Keratinocyte (primary cell): ENCODE data around the gene SHFL. TPM values are rescaled to one million over a fixed set of nuclear protein-coding genes. Genes with fewer than 3 reads are reported as not detected.

ENCODE experiments used
- DNase-seq: peaks from one replicate; pipeline ENCODE4 v3.0.0-alpha.2; 2011; ENCODE audit warnings: low read depth, missing footprints, low spot score
- FAIRE-seq: peaks from 2 replicates; lab custom pipeline; 2011; peaks lifted over from hg19 to GRCh38; lab: Jason Lieb, UNC
- H2AFZ ChIP-seq: 2 replicates; pipeline ENCODE4 v1.6.0; 2012; ENCODE audit warnings: low read length, control low read depth, inconsistent platforms; ENCODE audit not compliant: control insufficient read depth
- H3K27ac ChIP-seq: 2 replicates; pipeline ENCODE4 v1.5.1; 2011; ENCODE audit warnings: low read length; ENCODE audit not compliant: control insufficient read depth, insufficient read depth
- H3K27me3 ChIP-seq: 3 replicates; pipeline ENCODE4 v1.6.0; 2011; ENCODE audit warnings: low read length; ENCODE audit not compliant: control insufficient read depth, insufficient read depth; ENCODE audit errors: extremely low read depth
- H3K36me3 ChIP-seq, 2 experiments: 2 replicates in 1 of 2; 3 replicates in 1 of 2; pipeline ENCODE4 v1.5.1; 2011; ENCODE audit warnings: low read length in 2 of 2, mild to moderate bottlenecking in 1 of 2; ENCODE audit not compliant: control insufficient read depth in 2 of 2, insufficient read depth in 2 of 2; ENCODE audit errors: extremely low read depth in 1 of 2
- H3K4me1 ChIP-seq: 3 replicates; pipeline ENCODE4 v1.5.1; 2011; ENCODE audit warnings: low read length; ENCODE audit not compliant: control insufficient read depth, insufficient read depth; ENCODE audit errors: extremely low read depth
- H3K4me2 ChIP-seq: 3 replicates; pipeline ENCODE4 v1.6.0; 2011; ENCODE audit warnings: low read depth, low read length; ENCODE audit not compliant: control insufficient read depth, insufficient read depth; ENCODE audit errors: extremely low read depth
- H3K4me3 ChIP-seq, 3 experiments: fragments of 200-600 bp in 1 of 3; sonication (generic) in 1 of 3; 2 replicates in 2 of 3; 3 replicates in 1 of 3; pipeline ENCODE4 v1.5.1; 2011 to 2016; ENCODE audit warnings: low read length in 3 of 3, mild to moderate bottlenecking in 3 of 3, control low read depth in 2 of 3, inconsistent platforms in 1 of 3, low read depth in 1 of 3, mixed read lengths in 1 of 3, mixed run types in 1 of 3, moderate library complexity in 1 of 3; ENCODE audit not compliant: control insufficient read depth in 2 of 3, insufficient read depth in 2 of 3; ENCODE audit errors: extremely low read depth in 1 of 3
- H3K79me2 ChIP-seq: 2 replicates; pipeline ENCODE4 v1.6.0; 2012; ENCODE audit warnings: low read length; ENCODE audit not compliant: control insufficient read depth, insufficient read depth
- H3K9ac ChIP-seq: 3 replicates; pipeline ENCODE4 v1.6.0; 2011; ENCODE audit warnings: low read length; ENCODE audit not compliant: control insufficient read depth, insufficient read depth; ENCODE audit errors: extremely low read depth
- H3K9me1 ChIP-seq: 3 replicates; pipeline ENCODE4 v1.6.0; 2011; ENCODE audit warnings: low read length; ENCODE audit not compliant: control insufficient read depth, insufficient read depth; ENCODE audit errors: extremely low read depth
- H3K9me3 ChIP-seq: 2 replicates; pipeline ENCODE4 v1.5.1; 2012; ENCODE audit warnings: low read depth, low read length; ENCODE audit not compliant: control insufficient read depth
- H4K20me1 ChIP-seq: 3 replicates; pipeline ENCODE4 v1.6.0; 2011; ENCODE audit warnings: low read length; ENCODE audit not compliant: control insufficient read depth, insufficient read depth; ENCODE audit errors: extremely low read depth
- EZH2 ChIP-seq: IDR thresholded peaks from one replicate; pipeline ENCODE4 v1.6.1; 2012; ENCODE audit warnings: inconsistent platforms, mild to moderate bottlenecking, low read length, moderate library complexity
- dilution Hi-C: fragments of 300-500 bp; cut with MboI; formaldehyde crosslinking; loops from one replicate; pipeline ENCODE4 v1.7.0; 2020; ENCODE audit warnings: low sequenced_read_pairs; ENCODE audit not compliant: extremely low pct_ligation_motif_present
- polyA plus RNA-seq, 5 experiments: library from polyadenylated mRNA; depleted of rRNA in 3 of 5; stranded (reverse) in 3 of 5; stranded (forward) in 1 of 5; unstranded in 1 of 5; fragments of >200 nt; gene quantifications; 1 replicate in 1 of 5; 2 replicates in 3 of 5; 3 replicates in 1 of 5; pipeline versions ENCODE4 v1.2.1 to v1.2.3, GENCODE V29; 2011 to 2012; ENCODE audit warnings: missing spikeins in 2 of 5, low read depth in 1 of 5, low replicate concordance in 1 of 5
- TF ChIP-seq, protein P1 (sequence below), 3 experiments: IDR thresholded peaks in 1 of 3; conservative IDR thresholded peaks in 1 of 3; optimal IDR thresholded peaks in 1 of 3; 2 replicates in 2 of 3; 3 replicates in 1 of 3; pipeline versions ENCODE3 to v1.5.1; 2011; ENCODE audit warnings: low read length in 3 of 3, mild to moderate bottlenecking in 3 of 3, moderate library complexity in 2 of 3, control low read depth in 1 of 3, inconsistent platforms in 1 of 3; ENCODE audit not compliant: insufficient read depth in 2 of 3; ENCODE audit errors: extremely low read depth in 1 of 3

The SHFL gene
- polyA plus RNA-seq, 1 donor (not counting 4 experiments of a cell fraction or from before 2014, with no cell fraction given): 36.4 TPM

DNA sequence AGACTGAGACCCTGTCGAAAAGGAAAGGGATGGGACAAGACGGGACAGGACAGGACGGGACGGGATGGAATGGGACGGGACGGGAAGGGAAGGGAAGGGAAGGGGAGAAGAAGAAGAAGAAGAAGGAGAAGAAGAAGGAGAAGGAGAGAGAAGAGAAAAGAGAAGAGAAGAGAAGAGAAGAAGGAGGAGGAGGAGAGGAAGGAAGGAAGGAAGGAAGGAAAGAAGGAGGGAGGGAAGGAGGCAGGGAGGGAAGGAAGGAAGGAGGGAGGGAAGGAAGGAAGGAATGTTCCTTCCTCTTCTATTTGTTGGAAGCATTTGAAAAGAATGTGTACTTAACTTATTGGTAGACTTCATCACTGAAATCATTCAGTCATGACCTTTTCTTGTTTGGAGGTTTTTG is 9.6 kb upstream of the SHFL start:
- Histone ChIP-seq H3K27me3 (no peaks in the 10 kb centered on the region), H4K20me1 (no peaks in the 10 kb centered on the region), H3K79me2 (no peaks in the 10 kb centered on the region), H3K4me2 (no peak overlapping the region), H2AFZ (no peak overlapping the region), H3K9ac (no peak overlapping the region), H3K4me3 (no peak overlapping the region), H3K27ac (no peak overlapping the region), H3K36me3 (no peaks in the 10 kb centered on the region), H3K9me3 (peaks cover 5% of the 10 kb centered on the region), H3K9me1 (no peaks in the 10 kb centered on the region), H3K4me1 (no peaks in the 10 kb centered on the region)
- FAIRE-seq (no peak), DNase-seq (no peak)
- TF ChIP-seq, protein P1, sequence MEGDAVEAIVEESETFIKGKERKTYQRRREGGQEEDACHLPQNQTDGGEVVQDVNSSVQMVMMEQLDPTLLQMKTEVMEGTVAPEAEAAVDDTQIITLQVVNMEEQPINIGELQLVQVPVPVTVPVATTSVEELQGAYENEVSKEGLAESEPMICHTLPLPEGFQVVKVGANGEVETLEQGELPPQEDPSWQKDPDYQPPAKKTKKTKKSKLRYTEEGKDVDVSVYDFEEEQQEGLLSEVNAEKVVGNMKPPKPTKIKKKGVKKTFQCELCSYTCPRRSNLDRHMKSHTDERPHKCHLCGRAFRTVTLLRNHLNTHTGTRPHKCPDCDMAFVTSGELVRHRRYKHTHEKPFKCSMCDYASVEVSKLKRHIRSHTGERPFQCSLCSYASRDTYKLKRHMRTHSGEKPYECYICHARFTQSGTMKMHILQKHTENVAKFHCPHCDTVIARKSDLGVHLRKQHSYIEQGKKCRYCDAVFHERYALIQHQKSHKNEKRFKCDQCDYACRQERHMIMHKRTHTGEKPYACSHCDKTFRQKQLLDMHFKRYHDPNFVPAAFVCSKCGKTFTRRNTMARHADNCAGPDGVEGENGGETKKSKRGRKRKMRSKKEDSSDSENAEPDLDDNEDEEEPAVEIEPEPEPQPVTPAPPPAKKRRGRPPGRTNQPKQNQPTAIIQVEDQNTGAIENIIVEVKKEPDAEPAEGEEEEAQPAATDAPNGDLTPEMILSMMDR (optimal IDR thresholded peaks at IDR 0.05 in 1 of 3, IDR thresholded peaks at IDR 0.05 in 1 of 3, conservative IDR thresholded peaks at IDR 0.05 in 1 of 3; ENCODE audit: extremely low read depth in 1 of 3, insufficient read depth in 2 of 3, low read length in 3 of 3): no peak
- no peak for TF ChIP-seq EZH2
- dilution Hi-C loops: loop anchor here (25.0 kb wide), 1 partner anchor 139 kb away; the partner anchor contains the start of gene OLFM2

DNA sequence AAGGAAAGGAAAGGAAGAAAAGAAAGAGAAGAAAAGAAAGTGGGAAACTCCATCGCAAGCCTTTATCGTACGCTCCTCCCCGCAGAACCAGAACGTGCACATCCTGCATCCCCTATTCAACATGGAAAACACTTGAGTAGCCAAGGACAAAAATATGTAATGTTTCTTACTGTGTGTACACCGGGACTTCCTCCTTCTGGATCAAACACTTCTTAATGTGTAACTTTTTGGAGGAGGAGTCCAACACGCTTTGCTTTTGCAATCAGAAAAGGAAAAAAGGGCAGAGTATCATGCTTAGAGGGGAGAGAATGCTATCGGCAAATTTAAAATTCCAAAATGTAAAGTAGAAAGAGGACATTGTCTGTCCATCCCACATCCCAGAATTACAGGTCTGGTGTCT is 7.8 kb upstream of the SHFL start:
- no peak for DNase-seq
- no peak overlapping the region for H3K9ac ChIP-seq
- no peaks in the 10 kb centered on the region for H3K9me1 ChIP-seq
- H3K79me2 ChIP-seq: no peaks in the 10 kb centered on the region
- no peak for FAIRE-seq
- no peaks in the 10 kb centered on the region for H4K20me1 ChIP-seq
- no peak overlapping the region for H2AFZ ChIP-seq
- no peak overlapping the region for H3K4me2 ChIP-seq
- H3K27ac ChIP-seq: no peak overlapping the region
- no peaks in the 10 kb centered on the region for H3K4me1 ChIP-seq
- H3K27me3 ChIP-seq: no peaks in the 10 kb centered on the region
- dilution Hi-C loops: loop anchor here (25.0 kb wide), 1 partner anchor 141 kb away; the partner anchor contains the start of gene OLFM2
- TF ChIP-seq, protein P1 (optimal IDR thresholded peaks at IDR 0.05 in 1 of 3, IDR thresholded peaks at IDR 0.05 in 1 of 3, conservative IDR thresholded peaks at IDR 0.05 in 1 of 3; ENCODE audit: extremely low read depth in 1 of 3, insufficient read depth in 2 of 3, low read length in 3 of 3): no peak
- no peak for TF ChIP-seq EZH2
- no peak overlapping the region for H3K4me3 ChIP-seq
- peaks cover 5% of the 10 kb centered on the region for H3K9me3 ChIP-seq
- no peaks in the 10 kb centered on the region for H3K36me3 ChIP-seq
